Thyroid gland (tissue), 4 donors: ENCODE results near the gene ATP8B1.

Experiments
- POLR2A ChIP-seq, 2 donors: fragments of 450-650 bp; IDR thresholded peaks; one replicate each; pipeline ENCODE4 v1.6.1; 2017; ENCODE audit warnings: antibody characterized with exemption in 2 of 2, mild to moderate bottlenecking in 2 of 2, moderate library complexity in 1 of 2
- TF ChIP-seq, protein P1 (sequence below), 6 experiments: fragments of 200-600 bp in 3 of 6; fragments of 450-650 bp in 3 of 6; sonication (generic) in 3 of 6; IDR thresholded peaks; one replicate each; pipeline ENCODE4 v1.5.1; 2016 to 2019; ENCODE audit warnings: antibody characterized with exemption in 6 of 6, mild to moderate bottlenecking in 2 of 6, inconsistent platforms in 1 of 6, moderate library complexity in 1 of 6

DNA sequence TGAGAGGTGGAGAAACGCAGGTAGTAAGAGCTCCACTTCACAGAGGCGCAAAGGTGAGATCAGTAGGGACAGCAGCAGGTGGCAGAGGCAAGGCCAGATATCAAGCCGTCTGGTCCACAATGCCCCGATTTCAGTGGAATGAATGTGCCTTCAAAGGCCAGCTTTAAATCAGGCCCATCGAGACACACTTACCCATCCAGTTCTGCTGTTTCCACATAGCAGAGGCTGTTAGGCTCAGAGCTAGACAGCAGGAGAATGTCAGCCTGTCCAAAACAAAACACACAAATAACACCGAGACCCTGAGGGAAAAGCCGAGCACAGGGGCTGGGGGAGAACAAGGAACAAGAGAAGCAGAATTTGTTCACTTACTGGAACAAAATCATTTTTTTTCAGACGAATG is 105.7 kb downstream of the ATP8B1 start:
- no peak for TF ChIP-seq POLR2A (IDR thresholded peaks at IDR 0.05)
- TF ChIP-seq, protein P1, sequence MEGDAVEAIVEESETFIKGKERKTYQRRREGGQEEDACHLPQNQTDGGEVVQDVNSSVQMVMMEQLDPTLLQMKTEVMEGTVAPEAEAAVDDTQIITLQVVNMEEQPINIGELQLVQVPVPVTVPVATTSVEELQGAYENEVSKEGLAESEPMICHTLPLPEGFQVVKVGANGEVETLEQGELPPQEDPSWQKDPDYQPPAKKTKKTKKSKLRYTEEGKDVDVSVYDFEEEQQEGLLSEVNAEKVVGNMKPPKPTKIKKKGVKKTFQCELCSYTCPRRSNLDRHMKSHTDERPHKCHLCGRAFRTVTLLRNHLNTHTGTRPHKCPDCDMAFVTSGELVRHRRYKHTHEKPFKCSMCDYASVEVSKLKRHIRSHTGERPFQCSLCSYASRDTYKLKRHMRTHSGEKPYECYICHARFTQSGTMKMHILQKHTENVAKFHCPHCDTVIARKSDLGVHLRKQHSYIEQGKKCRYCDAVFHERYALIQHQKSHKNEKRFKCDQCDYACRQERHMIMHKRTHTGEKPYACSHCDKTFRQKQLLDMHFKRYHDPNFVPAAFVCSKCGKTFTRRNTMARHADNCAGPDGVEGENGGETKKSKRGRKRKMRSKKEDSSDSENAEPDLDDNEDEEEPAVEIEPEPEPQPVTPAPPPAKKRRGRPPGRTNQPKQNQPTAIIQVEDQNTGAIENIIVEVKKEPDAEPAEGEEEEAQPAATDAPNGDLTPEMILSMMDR (IDR thresholded peaks at IDR 0.05) = no peak
